ENCODE data around the gene METTL9. TPM values are rescaled to one million over a fixed set of nuclear protein-coding genes. Genes with fewer than 3 reads are reported as not detected.

The METTL9 gene
- total and polyA plus RNA-seq, 9 of the 15 experiments (the other 6 are each of a cell fraction or from before 2014, with no cell fraction given): 12.2 to 107 (median 79.1) TPM

- no TSS peak for BruUV-seq (replicated peaks)
- CTCF ChIA-PET (ENCODE audit: low intra/inter-chr PET ratio): no interaction called here
- TF ChIP-seq PRPF4 (IDR thresholded peaks at IDR 0.05; ENCODE audit: insufficient read depth, low read depth, low read length, poor library complexity, severe bottlenecking) (no peak), RFX7 (CRISPR knock-in tag; IDR thresholded peaks at IDR 0.05) (no peak), GTF2A2 (tag; IDR thresholded peaks at IDR 0.05) (no peak), ZNF41 (CRISPR knock-in tag; conservative IDR thresholded peaks at IDR 0.05) (no peak), CEBPG (CRISPR knock-in tag; IDR thresholded peaks at IDR 0.05) (no peak), CEBPG (tag; conservative IDR thresholded peaks at IDR 0.05 in 1 of 2, IDR thresholded peaks at IDR 0.05 in 1 of 2) (no peak), ZNF449 (CRISPR knock-in tag; IDR thresholded peaks at IDR 0.05) (no peak), ZNF175 (CRISPR knock-in tag; IDR thresholded peaks at IDR 0.05; ENCODE audit: low read depth) (no peak), L3MBTL2 (IDR thresholded peaks at IDR 0.05) (no peak), ZNF785 (CRISPR knock-in tag; IDR thresholded peaks at IDR 0.05) (no peak), ZNF212 (CRISPR knock-in tag; IDR thresholded peaks at IDR 0.05) (no peak), ZNF143 (CRISPR knock-in tag; IDR thresholded peaks at IDR 0.05) (no peak), GMEB1 (CRISPR knock-in tag; IDR thresholded peaks at IDR 0.05) (no peak), ZNF586 (CRISPR knock-in tag; conservative IDR thresholded peaks at IDR 0.05) (no peak), ATF2 (CRISPR knock-in tag; IDR thresholded peaks at IDR 0.05) (no peak), MTA2 (IDR thresholded peaks at IDR 0.05; ENCODE audit: low read depth) (no peak), TARDBP (IDR thresholded peaks at IDR 0.05) (no peak)
- H3K4me2 ChIP-seq (ENCODE audit: insufficient read depth, low read length): no peak overlapping the region
- H2AFZ ChIP-seq (ENCODE audit: low read depth, low read length): no peak overlapping the region
- no peak for FAIRE-seq
- no peak overlapping the region for H3K9ac ChIP-seq (ENCODE audit: insufficient read depth in 1 of 2, low read depth in 2 of 2, low read length in 2 of 2)
- in situ Hi-C loops (cut with MboI) (loop anchor here (25.0 kb wide), 1 partner anchor 970 kb away; no protein-coding TSS in a partner anchor), intact Hi-C loops (cut with micrococcal nuclease) (no loop called here)
- H3K79me2 ChIP-seq (ENCODE audit: control insufficient read depth, insufficient read depth, low read length): no peaks in the 10 kb centered on the region
- DNase-seq (ENCODE audit: extremely low read depth in 1 of 4, low spot score in 3 of 4): no peak
- WGBS (ENCODE audit: insufficient coverage, low coverage, missing lambda C conversion rate): 30% methylated on average over 9 of the region's 9 CpGs
- no peak for ATAC-seq
- no peaks in the 10 kb centered on the region for H3K9me3 ChIP-seq (replicated peaks; ENCODE audit: control insufficient read depth, insufficient read depth, low read depth, low read length)
- H3K4me1 ChIP-seq (replicated peaks in 1 of 2; ENCODE audit: control insufficient read depth in 2 of 2, insufficient read depth in 2 of 2, low read length in 2 of 2): no peaks in the 10 kb centered on the region; a peak in 2 of 5 replicates
- H3K4me3 ChIP-seq: no peak overlapping the region
- no peaks in the 10 kb centered on the region for H4K20me1 ChIP-seq (replicated peaks; ENCODE audit: control insufficient read depth, insufficient read depth, low read length)
- H3K27ac ChIP-seq (ENCODE audit: extremely low read depth, low read depth, low read length): no peak overlapping the region
- no peaks in the 10 kb centered on the region for H3K36me3 ChIP-seq (ENCODE audit: control insufficient read depth, insufficient read depth, low read length)
- peaks cover 0 to 2% of the 10 kb centered on the region in 2 experiments; a peak in 2 of 5 replicates for H3K27me3 ChIP-seq (ENCODE audit: control insufficient read depth in 2 of 2, insufficient read depth in 2 of 2, low read length in 2 of 2)
- no peaks in the 10 kb centered on the region for H3K9me1 ChIP-seq (ENCODE audit: control insufficient read depth, insufficient read depth, low read length)
- POLR2A ChIA-PET: interaction anchor here (1.2 kb wide), 1 partner anchor 73 kb away, joined by 3 read pairs; no protein-coding TSS in a partner anchor
Measured at GRCh38 chr16:21592191-21592590, 7.2 kb upstream of the METTL9 start.

All from K562 (cell line).